ENCODE measurements around the gene PARP6. TPM values are rescaled to one million over a fixed set of nuclear protein-coding genes. Genes with fewer than 3 reads are reported as not detected.

PARP6 gene
- total RNA-seq, 2 donors from 2014 or later, result 48.3 to 64.9 TPM

GRCh38 chr15:72217216-72217615 is 55.1 kb downstream of the PARP6 start:
- no peak for TF ChIP-seq POLR2A (IDR thresholded peaks at IDR 0.05)
- TF ChIP-seq, protein P1, sequence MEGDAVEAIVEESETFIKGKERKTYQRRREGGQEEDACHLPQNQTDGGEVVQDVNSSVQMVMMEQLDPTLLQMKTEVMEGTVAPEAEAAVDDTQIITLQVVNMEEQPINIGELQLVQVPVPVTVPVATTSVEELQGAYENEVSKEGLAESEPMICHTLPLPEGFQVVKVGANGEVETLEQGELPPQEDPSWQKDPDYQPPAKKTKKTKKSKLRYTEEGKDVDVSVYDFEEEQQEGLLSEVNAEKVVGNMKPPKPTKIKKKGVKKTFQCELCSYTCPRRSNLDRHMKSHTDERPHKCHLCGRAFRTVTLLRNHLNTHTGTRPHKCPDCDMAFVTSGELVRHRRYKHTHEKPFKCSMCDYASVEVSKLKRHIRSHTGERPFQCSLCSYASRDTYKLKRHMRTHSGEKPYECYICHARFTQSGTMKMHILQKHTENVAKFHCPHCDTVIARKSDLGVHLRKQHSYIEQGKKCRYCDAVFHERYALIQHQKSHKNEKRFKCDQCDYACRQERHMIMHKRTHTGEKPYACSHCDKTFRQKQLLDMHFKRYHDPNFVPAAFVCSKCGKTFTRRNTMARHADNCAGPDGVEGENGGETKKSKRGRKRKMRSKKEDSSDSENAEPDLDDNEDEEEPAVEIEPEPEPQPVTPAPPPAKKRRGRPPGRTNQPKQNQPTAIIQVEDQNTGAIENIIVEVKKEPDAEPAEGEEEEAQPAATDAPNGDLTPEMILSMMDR (IDR thresholded peaks at IDR 0.05), result no peak
- Histone ChIP-seq H3K27me3 (no peaks in the 10 kb centered on the region), H3K9me3 (no peaks in the 10 kb centered on the region), H3K4me3 (no peak overlapping the region), H3K4me1 (no peaks in the 10 kb centered on the region), H3K27ac (no peak overlapping the region), H3K36me3 (replicated peaks in 1 of 2; ENCODE audit: insufficient read depth in 1 of 2, low read depth in 2 of 2) (peaks cover 11 to 27% of the 10 kb centered on the region in 2 donors)
- 87 to 91% methylated on average over 4 of the region's 4 CpGs for WGBS, 2 donors
- DNase-seq, result no peak
- intact Hi-C loops (cut with DNase I), result no loop called here
- no peak for ATAC-seq

GRCh38 chr15:72216079-72216478 is 56.3 kb downstream of the PARP6 start:
- Histone ChIP-seq H3K9me3 (no peaks in the 10 kb centered on the region), H3K4me1 (peaks cover 1% of the 10 kb centered on the region), H3K27ac (no peak overlapping the region), H3K27me3 (no peaks in the 10 kb centered on the region), H3K4me3 (no peak overlapping the region), H3K36me3 (replicated peaks in 1 of 2; ENCODE audit: insufficient read depth in 1 of 2, low read depth in 2 of 2) (peaks cover 11 to 27% of the 10 kb centered on the region in 2 donors)
- no peak for DNase-seq
- TF ChIP-seq, protein P1 (IDR thresholded peaks at IDR 0.05), result no peak
- no peak for TF ChIP-seq POLR2A (IDR thresholded peaks at IDR 0.05)
- 76 to 82% methylated on average over 1 of the region's 1 CpG for WGBS, 2 donors
- ATAC-seq, result no peak
- intact Hi-C loops (cut with DNase I), result no loop called here

DNA sequence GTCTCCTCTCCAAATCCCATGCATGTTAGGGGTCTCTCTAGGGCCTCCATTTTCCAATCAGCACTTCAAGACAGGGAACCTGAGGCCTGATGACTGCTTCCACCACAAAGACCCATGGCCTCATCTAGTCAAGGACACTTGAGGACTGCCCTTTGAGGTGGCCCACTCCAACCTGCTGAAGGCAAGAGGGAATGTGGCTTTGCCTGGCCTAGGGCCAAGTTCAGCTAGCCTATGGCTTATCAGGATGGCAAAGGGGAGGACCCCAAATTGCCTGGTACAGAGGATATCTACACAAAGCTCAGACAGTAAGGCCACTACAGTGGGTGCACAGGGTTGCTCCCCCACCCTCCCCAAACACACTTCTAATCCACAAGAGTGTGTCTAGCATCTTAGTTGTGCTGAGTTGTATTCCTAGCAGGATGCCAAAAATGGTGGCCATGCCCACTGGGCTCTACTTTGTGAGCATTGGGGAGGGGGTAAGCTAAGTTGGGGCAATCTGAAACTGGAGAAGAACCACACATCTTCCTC is 64.7 kb downstream of the PARP6 start:
- Histone ChIP-seq H3K36me3 (replicated peaks in 1 of 2; ENCODE audit: insufficient read depth in 1 of 2, low read depth in 2 of 2) (peaks cover 18 to 49% of the 10 kb centered on the region in 2 donors), H3K4me3 (no peak overlapping the region), H3K9me3 (no peaks in the 10 kb centered on the region), H3K4me1 (peaks cover 6% of the 10 kb centered on the region), H3K27ac (no peak overlapping the region), H3K27me3 (no peaks in the 10 kb centered on the region)
- DNase-seq, result no peak
- intact Hi-C loops (cut with DNase I), result no loop called here
- TF ChIP-seq, protein P1 (IDR thresholded peaks at IDR 0.05), result no peak
- no peak for TF ChIP-seq POLR2A (IDR thresholded peaks at IDR 0.05)
- no peak for ATAC-seq

DNA sequence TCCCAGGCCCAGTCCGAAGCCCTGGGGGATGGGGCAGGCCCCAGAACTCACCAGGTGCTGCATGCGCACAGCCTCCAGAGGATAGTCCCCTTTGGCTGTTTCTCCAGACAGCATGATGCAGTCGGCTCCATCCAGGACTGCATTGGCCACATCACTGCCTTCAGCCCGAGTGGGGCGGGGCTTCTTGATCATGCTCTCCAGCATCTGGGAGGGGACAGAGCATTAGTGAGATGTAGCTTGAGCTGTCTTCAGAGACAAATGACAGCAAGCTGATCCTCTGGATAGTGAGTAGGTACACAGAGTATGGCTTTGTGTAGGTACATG is 65.7 kb downstream of the PARP6 start:
- intact Hi-C loops (cut with DNase I), result no loop called here
- Histone ChIP-seq H3K27ac (no peak overlapping the region), H3K4me1 (peaks cover 6% of the 10 kb centered on the region), H3K4me3 (no peak overlapping the region), H3K9me3 (no peaks in the 10 kb centered on the region), H3K36me3 (replicated peaks in 1 of 2; ENCODE audit: insufficient read depth in 1 of 2, low read depth in 2 of 2) (peaks cover 18 to 53% of the 10 kb centered on the region in 2 donors), H3K27me3 (no peaks in the 10 kb centered on the region)
- TF ChIP-seq POLR2A (IDR thresholded peaks at IDR 0.05), result no peak
- TF ChIP-seq, protein P1 (IDR thresholded peaks at IDR 0.05), result no peak
- ATAC-seq (no peak), DNase-seq (no peak)
- WGBS, 2 donors, result 90 to 95% methylated on average over 2 to 5 of the region's 5 CpGs

DNA sequence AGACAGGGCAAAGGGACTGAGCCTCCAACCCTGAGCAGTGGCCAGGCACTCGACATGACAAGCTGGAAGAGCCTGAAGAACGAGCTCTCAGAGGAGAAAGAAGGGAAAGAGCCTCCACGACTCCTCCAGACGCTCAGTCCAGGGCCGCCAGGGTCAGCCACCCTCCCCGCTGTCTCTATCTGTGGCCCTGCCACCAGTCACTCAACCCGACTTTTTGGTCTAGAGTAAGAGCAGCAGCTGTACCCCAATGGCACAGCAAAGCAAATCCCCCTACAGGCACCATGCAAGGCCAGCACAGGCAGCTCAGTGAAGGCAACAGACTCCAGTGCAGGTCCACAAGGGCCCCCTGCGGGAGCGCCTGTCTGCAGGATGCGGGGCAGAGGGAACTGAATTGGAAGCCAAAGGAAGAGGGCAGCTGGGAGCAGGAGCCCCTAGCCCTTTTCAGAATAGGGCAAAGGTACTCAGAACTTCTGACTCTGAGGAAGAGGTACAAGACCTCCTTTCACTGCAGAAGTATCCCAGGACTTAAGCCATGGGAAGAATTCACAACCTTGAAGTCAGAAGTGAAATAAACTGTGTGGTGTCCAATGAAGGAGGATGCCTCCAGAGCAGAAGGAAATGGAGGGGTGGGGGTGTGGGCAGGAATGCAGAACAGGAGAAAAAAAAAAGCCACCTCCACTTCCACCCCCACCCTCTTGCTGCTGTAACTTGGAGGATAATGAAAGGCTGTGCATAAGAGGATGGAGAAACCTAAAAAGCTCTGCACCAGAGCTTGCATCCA is 66.3 kb downstream of the PARP6 start:
- ATAC-seq, result no peak
- TF ChIP-seq, protein P1 (IDR thresholded peaks at IDR 0.05), result no peak
- TF ChIP-seq POLR2A (IDR thresholded peaks at IDR 0.05), result no peak
- intact Hi-C loops (cut with DNase I), result no loop called here
- Histone ChIP-seq H3K9me3 (no peaks in the 10 kb centered on the region), H3K4me1 (peaks cover 5% of the 10 kb centered on the region), H3K27ac (no peak overlapping the region), H3K36me3 (replicated peaks in 1 of 2; ENCODE audit: insufficient read depth in 1 of 2, low read depth in 2 of 2) (peaks cover 18 to 56% of the 10 kb centered on the region in 2 donors), H3K4me3 (no peak overlapping the region), H3K27me3 (no peaks in the 10 kb centered on the region)
- DNase-seq, result no peak
- 87% methylated on average over 10 of the region's 10 CpGs for WGBS, 2 donors

Data from body of pancreas (tissue), 4 donors.